HG02678 (cell line): ENCODE measurements around the gene LOXL3.
A peak's percentile ranks its signal among the peaks of the same experiment; 100 is the strongest.
"Not testable (repeated sequence)": the region's sequence is repeated elsewhere in the genome, so short reads cannot be mapped to it uniquely, and the experiment has no call there.

Source experiments
- ATAC-seq: cut with Tn5 transposase; IDR thresholded peaks from one replicate; pipeline ENCODE4 v1.9.1; 2021; ENCODE audit warnings: mild to moderate bottlenecking, moderate library complexity; ENCODE audit not compliant: unreplicated experiment

Gene LOXL3

DNA sequence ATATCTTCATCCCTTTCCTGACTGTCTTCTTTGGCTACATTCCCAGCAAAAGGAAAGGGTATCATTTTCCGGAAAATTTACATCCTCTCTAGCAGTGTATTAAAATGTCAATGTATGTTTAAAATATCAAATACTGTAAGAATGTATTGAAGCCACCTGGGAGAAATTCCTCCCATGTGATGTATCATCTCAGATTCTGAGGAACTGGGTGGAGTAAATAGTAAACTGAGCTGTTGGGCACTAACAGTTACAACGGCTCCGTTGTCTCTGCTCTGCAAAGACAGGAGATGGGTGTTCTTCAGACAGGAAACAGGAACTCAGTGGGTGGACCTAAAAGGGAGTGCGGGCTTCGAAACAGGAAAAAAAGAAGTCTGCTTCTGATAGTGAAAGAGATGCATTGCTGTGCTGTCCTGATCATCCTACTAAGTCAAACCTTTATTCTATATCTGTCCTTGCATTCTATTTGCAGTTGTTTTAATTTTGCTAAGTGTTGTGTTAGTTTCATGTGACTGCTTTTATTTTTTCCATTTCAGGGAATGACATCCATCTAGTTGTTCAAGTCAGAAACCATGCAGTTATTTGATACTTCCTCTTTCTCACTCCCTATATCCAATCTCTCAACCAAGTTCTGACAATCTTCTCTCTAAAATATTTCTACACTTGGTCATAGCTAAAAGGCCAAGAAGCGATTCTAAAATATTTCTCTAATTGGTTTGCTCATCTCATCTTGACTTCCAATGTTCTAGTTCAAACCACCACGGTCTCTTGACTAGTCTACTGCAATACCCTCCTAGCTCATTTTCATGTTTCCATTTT lies 20.2 kb upstream of the LOXL3 start:
- peak; percentile 59 for ATAC-seq

- ATAC-seq: no peak
Observed at GRCh38 chr2:74572178-74572925, 18.6 kb upstream of the LOXL3 start.

DNA sequence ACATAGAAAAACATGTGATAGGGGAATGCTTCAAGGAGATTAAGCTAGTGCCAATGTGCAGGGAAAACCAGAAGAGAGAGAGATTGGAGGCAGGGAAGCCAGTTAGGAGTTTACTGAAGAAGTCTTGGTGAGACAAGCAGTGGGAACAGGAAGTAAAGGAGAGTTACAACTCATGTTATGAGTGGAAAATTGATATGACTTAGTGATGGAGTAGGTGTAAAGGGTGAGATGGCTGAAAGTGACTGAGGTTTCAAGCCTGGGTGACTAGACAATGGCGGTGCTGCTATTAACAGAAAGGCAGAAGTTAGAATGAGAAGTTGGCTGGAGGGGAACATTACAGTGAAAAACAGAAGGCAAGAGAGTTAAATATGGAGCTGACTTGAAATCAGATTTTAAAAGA lies 17.3 kb upstream of the LOXL3 start:
- peak; percentile 64 for ATAC-seq

GRCh38 chr2:74569686-74570085 lies 15.9 kb upstream of the LOXL3 start:
- no peak for ATAC-seq

- no peak for ATAC-seq
Observed at GRCh38 chr2:74567881-74568280, 14.1 kb upstream of the LOXL3 start.

DNA sequence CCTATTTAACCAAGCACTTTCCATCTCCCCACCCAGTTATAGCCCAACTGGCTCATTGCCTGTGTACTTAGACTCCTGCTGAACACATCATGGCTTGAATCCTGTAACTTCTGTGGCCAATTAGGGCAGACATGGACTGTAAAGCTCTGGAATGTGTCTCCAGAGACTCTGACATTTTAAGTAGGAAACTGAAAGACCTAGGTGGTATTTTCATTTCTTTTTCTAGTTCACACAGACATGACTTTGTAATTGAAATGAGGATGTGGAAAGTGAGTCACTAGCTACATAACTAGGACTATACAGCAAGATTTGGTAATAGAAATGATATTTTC lies 13.0 kb upstream of the LOXL3 start:
- ATAC-seq: no peak

DNA sequence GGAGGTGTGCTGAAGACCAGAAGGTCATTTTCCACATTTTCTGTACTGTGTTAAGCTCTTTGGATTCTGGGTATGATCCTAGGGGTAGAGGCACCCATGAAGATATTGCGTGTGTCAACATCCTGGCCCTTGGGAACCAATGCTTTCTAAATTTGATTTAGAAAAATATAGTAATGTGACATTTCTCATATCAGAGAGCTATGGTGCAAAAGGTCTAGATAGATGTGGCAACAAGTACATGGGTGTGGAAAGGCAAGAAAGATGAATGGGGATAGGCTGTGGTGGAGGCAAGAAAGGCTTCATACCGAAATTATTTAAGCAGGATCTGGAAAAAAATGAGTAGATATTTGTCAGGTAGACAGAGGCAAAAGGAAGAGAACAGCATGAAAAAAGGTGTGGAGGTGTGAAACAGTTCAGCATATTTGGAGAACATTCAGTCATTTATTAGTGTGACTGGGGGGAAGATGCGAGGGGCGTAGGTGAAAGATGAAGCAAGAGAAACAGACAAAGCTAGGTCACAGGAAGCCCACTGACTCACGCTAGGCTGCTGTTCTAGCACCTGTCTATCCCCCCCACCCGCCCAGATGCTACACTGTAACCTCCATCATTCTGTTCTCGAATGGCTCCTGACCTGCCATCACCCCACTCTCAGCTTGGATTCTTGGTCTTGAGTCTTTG lies 12.5 kb upstream of the LOXL3 start:
- ATAC-seq: no peak

DNA sequence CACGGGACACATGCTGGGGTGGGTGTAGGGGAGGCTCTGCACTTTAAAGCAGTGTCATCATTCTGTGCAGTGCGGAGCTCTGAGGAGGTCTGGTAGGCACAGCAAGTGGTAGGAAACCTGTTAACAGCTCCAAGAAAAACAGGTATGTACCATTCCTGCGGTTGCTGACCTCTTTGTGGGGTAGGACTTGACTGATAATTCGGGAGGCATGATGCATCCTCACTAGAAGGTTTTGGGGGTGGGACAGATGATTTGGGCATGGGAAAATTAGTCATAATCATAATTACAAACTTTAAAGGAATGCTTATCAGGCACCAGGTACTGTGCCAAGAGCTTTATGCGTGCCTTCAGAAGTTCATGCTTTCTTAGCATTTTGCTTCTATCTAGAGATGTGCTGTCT lies 10.5 kb upstream of the LOXL3 start:
- no peak for ATAC-seq

DNA sequence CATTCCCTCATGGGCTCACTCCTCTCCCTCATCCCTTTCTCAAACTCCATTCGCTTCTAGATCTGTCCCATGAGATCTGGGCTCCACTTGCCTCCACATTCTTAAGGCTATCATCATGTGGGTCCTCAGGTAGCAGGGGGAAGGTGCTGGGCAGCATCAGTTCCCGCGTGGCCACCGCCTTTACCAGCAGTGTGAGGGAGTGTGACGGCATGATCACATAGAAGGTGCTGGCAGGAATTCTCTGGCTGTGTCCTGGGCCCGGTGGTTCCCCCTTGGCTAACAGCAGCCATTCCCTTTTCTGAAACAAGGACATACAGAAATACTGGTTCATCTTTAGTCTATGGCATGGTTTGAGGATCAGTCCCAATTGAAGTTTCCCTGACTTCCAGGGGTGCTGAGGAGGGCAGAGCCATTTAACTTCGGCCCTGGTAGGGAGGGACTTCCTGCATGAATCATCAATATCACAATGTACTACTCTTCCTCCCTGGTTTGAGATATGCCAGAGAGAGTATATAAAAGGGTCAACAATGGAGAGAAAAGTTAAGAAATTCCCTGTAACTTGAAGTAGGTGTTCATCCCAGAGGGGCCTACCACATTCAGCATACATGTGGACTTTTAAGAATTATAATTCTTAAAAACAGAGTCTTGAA lies 8.5 kb upstream of the LOXL3 start:
- ATAC-seq: no peak

DNA sequence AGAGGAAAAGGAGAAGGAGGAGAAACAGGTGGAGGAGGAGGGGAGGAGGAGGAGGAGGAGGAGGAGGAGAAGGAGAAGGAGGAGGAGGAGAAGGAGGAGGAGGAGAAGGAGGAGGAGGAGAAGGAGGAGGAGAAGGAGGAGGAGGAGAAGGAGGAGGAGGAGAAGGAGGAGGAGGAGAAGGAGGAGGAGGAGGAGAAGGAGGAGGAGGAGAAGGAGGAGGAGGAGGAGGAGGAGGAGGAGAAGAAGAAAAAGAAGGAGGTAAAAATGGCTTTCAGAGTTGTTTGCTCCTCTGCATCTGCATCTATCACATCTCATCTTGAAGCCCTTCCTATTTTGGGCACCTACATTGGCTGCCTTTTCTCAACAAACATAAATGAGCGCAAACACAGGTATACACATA lies 7.3 kb upstream of the LOXL3 start:
- ATAC-seq: not testable (repeated sequence)

DNA sequence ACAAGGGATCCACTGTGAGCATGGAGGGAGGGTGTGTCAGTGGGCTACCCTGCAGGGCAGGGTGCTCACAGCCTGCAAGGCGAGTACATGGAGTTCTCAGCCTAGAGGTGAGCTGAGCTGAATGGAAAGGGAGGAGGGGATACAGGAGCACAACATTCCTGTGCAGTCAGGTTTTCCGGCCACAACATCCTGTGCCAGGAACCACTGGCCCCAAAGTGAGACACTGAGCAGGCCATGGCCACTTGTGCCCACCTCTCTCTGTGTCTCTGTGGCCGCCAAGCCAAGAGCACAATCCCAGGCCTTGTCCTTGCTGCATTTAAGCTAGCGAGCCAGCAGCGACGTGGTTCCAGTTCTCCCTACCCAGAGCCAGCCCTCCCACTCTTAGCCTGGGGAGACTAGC lies 6.8 kb upstream of the LOXL3 start:
- ATAC-seq: no peak

DNA sequence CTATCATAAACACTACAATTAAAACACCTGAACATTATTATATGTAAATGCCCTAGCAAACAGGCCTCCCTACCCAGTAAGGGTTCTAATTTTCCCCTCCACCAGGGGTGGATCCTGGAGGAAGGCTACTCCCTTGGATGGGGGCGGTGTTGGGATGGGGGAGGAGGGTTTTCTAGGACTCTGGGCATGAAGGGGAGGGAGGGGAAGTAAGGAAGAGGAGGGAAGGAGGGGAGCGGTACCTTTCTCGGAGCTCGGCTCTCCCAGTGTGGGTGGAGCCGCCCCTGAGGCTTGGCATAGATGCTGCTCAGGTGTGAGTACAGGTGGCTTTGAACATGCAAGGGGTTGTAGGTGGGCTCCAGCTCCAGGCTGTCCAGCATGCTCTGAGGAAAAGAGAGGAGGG lies 6.2 kb upstream of the LOXL3 start:
- ATAC-seq: no peak

- no peak for ATAC-seq
Observed at GRCh38 chr2:74558284-74559230, 4.8 kb upstream of the LOXL3 start.

DNA sequence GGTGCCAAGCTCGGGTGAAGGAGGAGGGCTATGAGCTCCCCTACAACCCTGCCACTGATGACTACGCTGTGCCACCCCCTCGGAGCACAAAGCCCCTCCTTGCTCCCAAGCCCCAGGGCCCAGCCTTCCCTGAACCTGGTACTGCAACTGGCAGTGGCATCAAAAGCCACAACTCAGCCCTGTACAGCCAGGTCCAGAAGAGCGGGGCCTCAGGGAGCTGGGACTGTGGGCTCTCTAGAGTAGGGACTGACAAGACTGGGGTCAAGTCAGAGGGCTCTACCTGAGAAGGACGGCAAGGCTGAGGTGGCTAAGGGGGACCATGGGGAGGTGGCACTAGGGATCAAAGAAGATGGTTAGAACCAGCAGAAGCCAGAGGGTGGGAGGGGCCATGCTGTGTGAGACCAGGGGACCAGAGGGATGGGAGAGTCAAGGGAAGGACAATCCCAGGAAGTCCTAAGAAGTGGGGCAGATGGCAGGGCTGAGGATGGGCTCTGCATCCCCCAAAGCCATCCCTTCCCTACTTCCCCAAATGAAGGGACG lies 3.2 kb upstream of the LOXL3 start:
- no peak for ATAC-seq

- no peak for ATAC-seq
Observed at GRCh38 chr2:74556159-74556558, 2.4 kb upstream of the LOXL3 start.

- ATAC-seq: no peak
Observed at GRCh38 chr2:74555610-74556103, 1.9 kb upstream of the LOXL3 start.

- peak; percentile 59 for ATAC-seq
Observed at GRCh38 chr2:74554820-74555531, 1.2 kb upstream of the LOXL3 start.

GRCh38 chr2:74552914-74553811 lies 579 bp downstream of the LOXL3 start:
- no peak for ATAC-seq
